Measurements from ENCODE around the gene YBX1.
"Not testable (repeated sequence)": the region's sequence is repeated elsewhere in the genome, so short reads cannot be mapped to it uniquely, and the experiment has no call there.

YBX1 gene

GRCh38 chr1:42689912-42690311 is 7.7 kb downstream of the YBX1 start:
- no peak for DNase-seq (ENCODE audit: low read depth in 2 of 2, low spot score in 1 of 2)

DNA sequence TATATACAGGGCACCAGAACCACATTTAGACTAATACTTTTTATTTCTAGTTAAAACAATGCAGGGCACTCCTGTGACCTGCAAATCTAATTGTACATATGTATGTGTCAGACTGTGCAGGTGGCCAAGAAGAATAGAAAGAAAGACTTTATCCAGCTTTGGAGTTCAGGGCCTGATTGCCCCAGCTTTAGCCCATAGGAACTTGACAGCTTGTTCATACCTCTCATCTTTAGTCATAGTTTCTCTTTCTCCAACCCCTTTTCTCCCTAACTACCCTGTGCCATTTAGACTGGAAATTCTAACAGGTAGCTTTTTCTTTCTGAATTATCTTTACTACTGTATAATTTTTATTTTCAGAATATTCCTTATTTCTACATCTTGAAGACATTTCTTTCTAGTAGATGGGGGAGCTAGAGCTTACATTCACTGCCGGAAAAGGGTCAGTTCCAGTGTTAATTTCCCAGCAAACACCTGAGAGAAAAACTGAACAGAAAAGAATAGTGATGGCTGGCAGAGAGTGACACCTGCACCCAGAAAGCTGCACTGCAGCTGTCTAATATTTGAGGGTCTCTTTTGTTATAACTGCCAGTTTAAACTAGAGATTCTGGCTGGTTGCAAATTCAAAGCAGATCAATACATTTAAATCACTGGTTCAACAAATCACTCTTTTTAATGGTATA is 8.4 kb downstream of the YBX1 start:
- DNase-seq (ENCODE audit: low read depth in 2 of 2, low spot score in 1 of 2) = no peak

DNA sequence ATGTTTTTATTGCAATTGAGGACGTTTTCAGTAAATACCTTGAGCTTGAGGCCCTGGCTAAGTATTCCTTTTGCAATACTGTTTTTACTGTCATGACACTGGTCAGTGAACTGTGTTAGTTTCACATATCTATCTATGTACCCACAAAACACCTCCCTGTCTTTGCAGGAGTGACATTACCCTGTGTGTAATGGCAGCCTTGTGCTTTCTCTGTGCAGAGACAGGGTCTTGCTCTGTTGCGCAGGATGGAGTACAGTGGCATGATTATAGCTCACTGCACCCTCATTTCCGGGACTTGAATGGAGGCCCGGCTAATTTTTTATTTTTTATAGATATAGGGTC is 8.9 kb downstream of the YBX1 start:
- no peak for DNase-seq (ENCODE audit: low read depth in 2 of 2, low spot score in 1 of 2)

DNA sequence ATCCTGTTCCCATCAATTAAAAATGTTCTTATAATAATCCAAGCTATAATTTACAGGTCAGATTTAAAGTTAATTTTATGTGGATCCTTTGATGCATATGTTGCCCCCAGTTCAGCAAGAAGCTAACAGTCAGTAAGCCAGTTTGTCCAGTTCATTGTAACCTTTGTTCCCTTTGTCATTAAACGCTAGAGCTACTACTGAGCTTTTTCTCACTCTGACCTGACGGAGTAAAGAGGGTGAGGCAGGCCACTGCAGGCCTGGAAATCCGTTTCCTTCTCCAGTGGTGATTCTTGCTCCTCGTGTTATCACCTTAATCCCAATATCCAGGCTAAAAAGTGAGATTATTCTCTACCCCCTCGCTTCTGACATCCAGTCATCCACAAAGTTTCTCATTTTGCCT is 10.2 kb downstream of the YBX1 start:
- no peak for DNase-seq (ENCODE audit: low read depth in 2 of 2, low spot score in 1 of 2)

- no peak for DNase-seq (ENCODE audit: low read depth in 2 of 2, low spot score in 1 of 2)
Measured at GRCh38 chr1:42692911-42693310, 10.7 kb downstream of the YBX1 start.

DNA sequence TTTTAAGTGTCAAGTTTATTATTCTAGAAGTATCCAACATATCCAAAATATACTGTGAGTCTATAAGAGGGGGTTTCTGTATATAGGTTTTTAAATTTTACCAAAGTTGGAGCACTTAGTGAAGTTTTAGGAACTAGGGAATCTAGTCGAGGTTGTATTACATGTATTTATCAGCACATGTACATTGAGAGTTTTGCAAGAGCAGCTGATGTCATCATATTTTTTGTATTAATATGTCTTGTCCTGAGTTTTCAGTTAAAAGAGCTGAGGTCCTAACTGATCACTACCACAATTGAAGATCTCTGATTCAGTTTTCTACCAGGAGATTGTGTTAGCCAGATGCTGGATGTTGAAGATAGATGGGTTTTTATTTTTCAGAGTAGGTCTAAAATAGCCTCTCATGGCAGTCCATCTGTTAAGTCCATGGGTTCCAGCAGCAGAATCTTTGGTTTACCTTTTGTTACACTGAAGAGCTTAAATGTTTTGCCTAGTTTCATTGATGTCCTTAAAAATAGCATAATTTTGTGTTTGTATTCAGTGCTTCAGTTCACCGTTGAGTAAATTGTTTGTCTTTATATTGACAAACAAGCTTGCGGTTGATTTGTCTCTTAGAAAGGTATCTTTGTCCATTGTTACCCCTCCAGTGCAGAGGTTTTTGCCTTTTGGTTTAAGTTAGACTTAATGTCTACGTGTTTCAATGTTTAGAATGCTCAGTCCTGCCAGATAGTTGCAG is 16.0 kb downstream of the YBX1 start:
- DNase-seq (ENCODE audit: low read depth in 2 of 2, low spot score in 1 of 2) = no peak

- DNase-seq (ENCODE audit: low read depth in 2 of 2, low spot score in 1 of 2) = no peak
Measured at GRCh38 chr1:42700006-42700405, 17.8 kb downstream of the YBX1 start.

DNA sequence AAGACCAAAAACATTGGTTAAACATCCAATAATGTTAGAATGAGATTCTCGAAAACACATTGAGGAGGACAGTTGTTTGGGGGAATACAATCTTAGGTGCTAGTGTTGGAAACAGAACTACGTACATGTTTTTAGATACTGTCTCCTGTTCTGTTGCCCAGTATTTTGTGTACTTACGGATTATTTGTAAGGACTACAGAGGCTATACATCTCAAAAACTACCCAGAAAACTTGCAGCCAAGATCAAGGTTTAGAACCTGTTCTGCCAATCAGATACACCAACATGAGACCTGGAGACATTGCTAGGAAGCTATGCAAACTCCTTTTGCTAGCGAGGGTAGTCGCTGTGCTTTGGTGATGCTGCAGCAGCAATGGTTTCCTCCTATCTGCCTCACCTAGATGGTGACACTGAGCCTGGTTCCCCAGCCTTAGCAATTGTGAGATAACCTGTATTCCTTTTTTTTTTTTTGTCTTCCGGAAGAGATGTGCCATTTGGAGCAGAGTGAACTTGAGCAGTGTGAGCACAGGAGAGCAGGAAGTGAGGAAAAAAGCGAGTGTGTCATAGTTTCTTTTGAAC is 21.8 kb downstream of the YBX1 start:
- DNase-seq (ENCODE audit: low read depth in 2 of 2, low spot score in 1 of 2) = no peak

DNA sequence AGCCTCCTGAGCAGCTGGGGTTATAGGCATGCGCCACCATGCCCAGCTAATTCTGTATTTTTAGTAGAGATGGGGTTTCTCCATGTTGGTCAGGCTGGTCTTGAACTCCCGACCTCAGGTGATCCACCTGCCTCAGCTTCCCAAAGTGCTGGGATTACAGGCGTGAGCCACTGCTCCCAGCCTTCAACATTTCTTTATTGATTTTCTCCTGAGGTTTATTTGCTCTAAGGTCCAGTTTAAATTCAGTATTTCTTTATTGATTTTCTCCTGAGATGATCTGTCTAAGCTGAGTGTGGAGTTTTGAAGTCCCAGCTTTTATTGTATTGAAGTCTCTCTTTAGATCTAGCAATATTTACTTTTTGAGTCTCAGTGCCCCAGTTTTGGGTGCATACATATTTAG is 30.6 kb downstream of the YBX1 start:
- DNase-seq (ENCODE audit: low read depth in 2 of 2, low spot score in 1 of 2) = not testable (repeated sequence)

DNA sequence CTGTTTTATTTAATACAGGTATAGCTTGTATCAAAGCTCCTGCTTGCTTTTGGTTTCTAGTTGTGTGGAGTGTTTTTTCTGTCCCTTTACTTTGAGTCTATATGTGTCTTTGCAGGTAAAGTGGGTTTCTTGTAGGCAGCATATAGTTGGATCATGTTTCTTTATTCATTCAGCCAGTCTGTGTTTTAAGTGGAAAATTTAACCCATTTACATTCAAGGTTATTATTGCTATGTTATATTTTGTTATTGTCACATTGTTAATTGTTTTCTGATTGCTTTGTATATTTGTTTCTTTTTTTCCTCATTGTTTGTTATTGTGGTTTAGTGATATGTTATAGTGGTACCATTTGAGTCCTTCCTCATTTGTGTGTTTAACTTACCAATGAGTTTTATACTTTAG is 31.1 kb downstream of the YBX1 start:
- no peak for DNase-seq (ENCODE audit: low read depth in 2 of 2, low spot score in 1 of 2)

DNA sequence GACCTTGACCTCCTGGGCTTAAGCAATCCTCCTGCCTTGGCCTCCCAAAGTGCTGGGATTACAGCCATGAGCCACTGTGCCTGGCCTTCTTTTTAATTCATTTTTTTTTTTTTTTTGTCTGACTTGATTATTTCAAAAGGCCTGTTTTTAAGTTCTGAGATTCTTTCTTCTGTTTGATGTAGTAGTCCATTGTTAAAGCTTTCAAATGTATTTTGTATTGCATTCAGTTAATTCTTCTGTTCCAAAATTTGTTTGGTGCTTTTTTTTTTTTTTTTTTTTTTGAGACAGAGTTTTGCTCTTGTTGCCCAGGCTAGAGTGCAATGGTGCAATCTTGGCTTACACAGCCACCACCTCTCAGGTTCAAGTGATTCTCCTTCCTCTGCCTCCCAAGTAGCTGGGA is 32.2 kb downstream of the YBX1 start:
- DNase-seq (ENCODE audit: low read depth in 2 of 2, low spot score in 1 of 2) = not testable (repeated sequence)

DNA sequence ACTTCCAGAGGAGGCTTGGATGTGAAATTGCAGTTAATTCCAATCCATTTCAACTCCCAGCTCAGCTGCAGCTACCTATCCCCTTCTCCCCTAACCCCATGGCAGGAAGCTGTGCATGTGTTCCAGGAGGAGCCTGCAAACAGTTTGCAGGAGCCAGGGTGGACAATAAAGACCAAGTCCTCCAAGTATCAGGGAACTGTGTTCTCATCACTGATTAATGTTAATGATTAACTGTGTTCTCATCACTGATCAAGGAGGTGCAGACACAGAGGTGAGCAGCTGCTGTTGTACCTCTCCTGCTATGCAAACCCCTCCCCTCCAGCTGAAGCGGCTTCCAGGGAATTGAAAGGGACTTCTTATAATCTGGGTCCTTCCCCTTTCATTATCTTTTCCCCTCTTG is 38.6 kb downstream of the YBX1 start:
- no peak for DNase-seq (ENCODE audit: low read depth in 2 of 2, low spot score in 1 of 2)

DNA sequence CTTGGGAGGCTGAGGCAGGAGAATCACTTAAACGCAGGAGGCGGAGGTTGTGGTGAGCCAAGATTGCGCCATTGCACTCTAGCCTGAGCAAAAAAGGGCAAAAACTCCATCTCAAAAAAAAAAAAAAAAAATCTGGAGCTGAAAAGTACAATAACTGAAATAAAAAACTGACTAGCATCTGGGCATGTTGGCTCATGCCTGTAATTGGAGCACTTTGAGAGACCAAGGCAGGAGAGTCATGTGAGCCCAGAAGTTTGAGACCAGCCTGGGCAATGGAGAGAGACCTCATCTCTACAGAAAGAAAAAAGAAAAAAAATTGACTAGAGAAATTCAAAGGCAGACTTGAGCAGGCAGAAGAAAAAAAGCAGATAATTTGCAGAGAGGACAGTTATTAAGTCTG is 39.7 kb downstream of the YBX1 start:
- DNase-seq (ENCODE audit: low read depth in 2 of 2, low spot score in 1 of 2) = no peak

DNA sequence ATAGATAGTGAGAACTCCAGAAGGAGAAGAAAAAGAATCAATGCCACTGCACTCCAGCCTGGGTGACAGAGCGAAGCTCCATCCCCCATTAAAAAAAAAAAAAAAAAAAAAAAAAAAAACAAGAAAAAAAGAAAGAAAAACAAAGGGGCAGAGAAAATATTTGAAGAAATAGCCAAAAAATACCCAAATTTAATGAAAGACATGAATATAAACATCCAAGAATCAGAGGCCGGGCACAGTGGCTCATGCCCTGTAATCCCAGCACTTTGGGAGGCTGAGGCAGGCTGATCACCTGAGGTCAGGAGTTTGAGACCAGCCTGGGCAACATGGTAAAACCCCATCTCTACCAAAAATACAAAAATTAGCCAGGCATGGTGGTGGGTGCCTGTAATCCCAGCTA is 40.2 kb downstream of the YBX1 start:
- DNase-seq (ENCODE audit: low read depth in 2 of 2, low spot score in 1 of 2) = not testable (repeated sequence)

DNA sequence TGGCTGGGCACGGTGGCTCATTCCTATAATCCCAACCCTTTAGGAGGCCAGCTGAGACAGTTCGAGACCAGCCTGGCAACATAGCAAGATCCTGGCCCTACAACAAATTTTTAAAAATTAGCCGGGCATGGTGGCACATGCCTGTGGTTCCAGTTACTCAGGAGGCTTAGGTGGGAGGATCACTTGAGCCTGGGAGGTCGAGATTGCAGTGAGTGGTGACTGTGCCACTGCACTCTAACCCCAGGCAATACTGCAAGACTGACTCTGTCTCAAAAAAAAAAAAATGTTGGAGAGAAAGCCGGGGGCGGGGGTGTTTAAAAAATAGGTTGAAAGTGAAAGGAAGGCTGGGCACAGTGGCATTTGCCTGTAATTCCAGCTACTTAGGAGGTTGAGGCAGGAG is 41.3 kb downstream of the YBX1 start:
- DNase-seq (ENCODE audit: low read depth in 2 of 2, low spot score in 1 of 2) = no peak

DNA sequence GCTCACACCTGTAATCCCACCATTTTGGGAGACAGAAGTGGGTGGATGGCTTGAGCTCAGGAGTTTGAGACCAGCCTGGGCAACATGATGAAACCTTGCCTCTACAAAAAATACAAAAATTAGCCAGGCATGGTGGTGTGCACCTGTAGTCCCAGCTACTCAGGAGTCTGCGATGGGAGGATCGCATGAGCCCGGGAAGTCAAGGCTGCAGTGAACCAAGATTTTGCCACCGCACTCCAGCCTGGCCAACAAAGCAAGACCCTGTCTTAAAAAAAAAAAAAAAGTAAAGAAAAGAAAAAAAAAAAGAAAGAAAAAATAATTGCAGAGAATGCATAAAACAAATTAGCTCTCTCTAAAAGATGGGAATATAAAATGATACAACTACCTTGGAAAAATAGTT is 43.6 kb downstream of the YBX1 start:
- DNase-seq (ENCODE audit: low read depth in 2 of 2, low spot score in 1 of 2) = not testable (repeated sequence)

DNA sequence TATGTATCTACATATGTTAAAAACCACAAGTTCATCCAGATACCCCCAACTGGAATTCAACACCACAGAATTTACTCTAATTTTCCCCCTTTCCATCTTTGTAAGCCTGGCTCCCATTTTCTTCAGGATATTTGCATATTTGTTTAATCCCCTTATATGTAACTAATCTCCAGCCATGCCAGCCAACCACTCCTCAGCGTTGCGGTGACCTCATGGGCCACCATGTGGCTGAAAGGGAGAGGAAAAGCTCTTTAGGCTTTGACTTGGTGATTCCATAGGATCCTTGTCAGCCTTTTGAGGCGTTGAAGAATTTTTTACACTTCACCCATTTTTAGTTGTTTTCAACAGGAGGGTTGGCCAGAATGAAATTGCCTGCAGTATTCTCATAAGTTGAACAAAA is 47.8 kb downstream of the YBX1 start:
- DNase-seq (ENCODE audit: low read depth in 2 of 2, low spot score in 1 of 2) = no peak

GRCh38 chr1:42730988-42731387 is 48.8 kb downstream of the YBX1 start:
- no peak for DNase-seq (ENCODE audit: low read depth in 2 of 2, low spot score in 1 of 2)

DNA sequence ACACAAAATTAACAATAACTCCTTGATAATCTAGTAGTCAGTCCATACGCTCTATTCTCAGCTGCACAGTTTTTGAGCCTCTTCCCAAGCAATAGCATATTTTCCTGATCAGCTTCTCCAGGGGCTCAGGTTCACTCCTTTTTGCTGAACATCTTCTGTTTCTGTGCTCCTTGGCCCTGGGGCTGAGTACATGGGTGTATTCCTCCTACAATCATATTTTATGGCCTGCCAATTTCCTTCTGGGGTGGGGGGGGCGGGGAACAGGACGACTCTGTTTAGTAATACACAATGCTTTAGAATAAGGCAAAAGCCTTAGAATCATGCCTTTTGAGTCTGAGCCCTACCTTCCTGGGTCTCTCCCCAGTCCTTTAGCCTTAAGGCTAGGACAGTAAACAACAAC is 49.4 kb downstream of the YBX1 start:
- DNase-seq (ENCODE audit: low read depth in 2 of 2, low spot score in 1 of 2) = no peak

DNA sequence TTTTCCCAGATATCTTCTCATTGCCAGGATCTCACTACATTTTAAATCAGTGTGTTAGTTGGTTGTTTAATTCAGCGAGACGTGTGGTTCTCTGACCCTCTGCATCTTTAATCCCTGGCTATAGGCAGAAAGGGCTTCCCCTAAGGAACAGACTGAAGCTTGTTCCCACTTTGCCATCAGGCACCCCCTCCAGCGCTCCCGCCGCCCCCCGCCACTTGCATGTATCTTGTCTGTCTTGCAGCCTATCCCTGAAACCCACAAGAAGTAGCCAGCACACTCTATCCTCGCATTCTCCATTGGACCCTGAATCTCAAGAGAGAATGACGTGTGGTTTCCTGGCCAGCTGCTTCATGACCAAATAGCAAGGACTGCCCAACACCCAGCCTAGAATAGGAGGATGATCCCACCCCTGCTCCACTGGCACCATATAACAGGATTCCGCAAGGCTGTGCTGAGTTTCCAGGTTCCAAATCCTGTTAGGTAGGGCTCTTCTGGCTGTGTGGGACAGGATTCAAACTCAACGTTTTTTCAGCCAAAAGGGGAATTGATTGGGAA is 50.0 kb downstream of the YBX1 start:
- DNase-seq (ENCODE audit: low read depth in 2 of 2, low spot score in 1 of 2) = no peak

- DNase-seq (ENCODE audit: low read depth in 2 of 2, low spot score in 1 of 2) = no peak
Measured at GRCh38 chr1:42733415-42734200, 51.4 kb downstream of the YBX1 start.

All from stimulated activated CD8-positive, alpha-beta memory T cell treated with anti-CD3 and anti-CD28 coated beads, Interleukin-4, amount 100 ng/mL, for 1 hour (primary cell).